Sciatic nerve (tissue), 2 donors: ENCODE data around the gene ITGA11. TPM values are rescaled to one million over a fixed set of nuclear protein-coding genes. Genes with fewer than 3 reads are reported as not detected.

Experiments
- ATAC-seq: fragments of 200-7000 bp; cut with Tn5 transposase; one replicate; pipeline ENCODE4 v1.9.1; 2020; ENCODE audit warnings: mild to moderate bottlenecking, moderate library complexity
- DNase-seq: peaks from one replicate; pipeline ENCODE4 v3.0.0-alpha.2; 2020; ENCODE audit warnings: low spot score
- intact Hi-C: fragments of 100-400 bp; cut with DNase I; formaldehyde crosslinking; loops from one replicate; pipeline ENCODE4 v1.14.2; 2022
- total RNA-seq: library from RNA; stranded (reverse); fragmentation: NEBNext Ultra II Directional; extraction: Animal tissue kit (Norgen Biotek cat#: 25700); gene quantifications from one replicate; pipeline ENCODE4 v1.2.1, GENCODE V29; 2021
- donor health status: DM: no; HTN: no; CAD: no.
- donor health status: DM: no; HTN: no; CAD: no.

The ITGA11 gene
- total RNA-seq, 1 donor from 2014 or later: 10.3 TPM

GRCh38 chr15:68416158-68416535, 15.8 kb downstream of the ITGA11 start:
- no peak for DNase-seq
- intact Hi-C loops: no loop called here
- no peak for ATAC-seq

GRCh38 chr15:68415501-68416157, 16.3 kb downstream of the ITGA11 start:
- ATAC-seq (peak; percentile 66), DNase-seq (no peak)
- intact Hi-C loops: no loop called here

- ATAC-seq: no peak
- no peak for DNase-seq
- intact Hi-C loops: no loop called here
Observed at GRCh38 chr15:68415061-68415460, 16.9 kb downstream of the ITGA11 start.

- intact Hi-C loops: no loop called here
- DNase-seq (no peak), ATAC-seq (no peak)
Observed at GRCh38 chr15:68414591-68414990, 17.4 kb downstream of the ITGA11 start.

- no peak for DNase-seq
- no peak for ATAC-seq
- intact Hi-C loops: no loop called here
Observed at GRCh38 chr15:68414206-68414555, 17.8 kb downstream of the ITGA11 start.

- no peak for DNase-seq
- intact Hi-C loops: no loop called here
- ATAC-seq: peak; percentile 38
Observed at GRCh38 chr15:68413363-68414205, 18.4 kb downstream of the ITGA11 start.

- no peak for DNase-seq
- intact Hi-C loops: no loop called here
- ATAC-seq: no peak
Observed at GRCh38 chr15:68412218-68412617, 19.7 kb downstream of the ITGA11 start.

GRCh38 chr15:68411735-68412134, 20.2 kb downstream of the ITGA11 start:
- DNase-seq (no peak), ATAC-seq (no peak)
- intact Hi-C loops: no loop called here

- DNase-seq (no peak), ATAC-seq (no peak)
- intact Hi-C loops: no loop called here
Observed at GRCh38 chr15:68411343-68411675, 20.7 kb downstream of the ITGA11 start.

GRCh38 chr15:68410466-68411342, 21.3 kb downstream of the ITGA11 start:
- DNase-seq (peak; percentile 40), ATAC-seq (no peak)

GRCh38 chr15:68409736-68410370, 22.1 kb downstream of the ITGA11 start:
- ATAC-seq: no peak
- DNase-seq: peak; percentile 48
- intact Hi-C loops: no loop called here

More at GRCh38 chr15:68410466-68411342, 21.3 kb downstream of the ITGA11 start:
- intact Hi-C loops: no loop called here

- ATAC-seq (no peak), DNase-seq (peak; percentile 26)
- intact Hi-C loops: no loop called here
Observed at GRCh38 chr15:68408971-68409370, 23.0 kb downstream of the ITGA11 start.

- peak; percentile 15 for DNase-seq
- intact Hi-C loops: no loop called here
Observed at GRCh38 chr15:68407886-68408881, 23.8 kb downstream of the ITGA11 start.

GRCh38 chr15:68407141-68407885, 24.6 kb downstream of the ITGA11 start:
- ATAC-seq (peak; percentile 87), DNase-seq (peak; percentile 76)
- intact Hi-C loops: no loop called here

More at GRCh38 chr15:68407886-68408881, 23.8 kb downstream of the ITGA11 start:
- no peak for ATAC-seq

GRCh38 chr15:68405378-68406250, 26.3 kb downstream of the ITGA11 start:
- ATAC-seq: no peak
- intact Hi-C loops: no loop called here
- DNase-seq: no peak

GRCh38 chr15:68404056-68404798, 27.7 kb downstream of the ITGA11 start:
- no peak for ATAC-seq
- intact Hi-C loops: no loop called here
- DNase-seq: no peak
